SK-N-MC (cell line): ENCODE measurements around the gene GTF2F2.
A peak's percentile ranks its signal among the peaks of the same experiment; 100 is the strongest.

Experiments used
- DNase-seq: peaks from one replicate; pipeline ENCODE4 v3.0.0-alpha.2; 2011; ENCODE audit warnings: low read depth, low spot score
- H3K27ac ChIP-seq: fragments of 200-600 bp; sonication (generic); 2 replicates; pipeline ENCODE4 v1.5.1; 2016; ENCODE audit warnings: mixed run types
- H3K36me3 ChIP-seq: fragments of 200-600 bp; sonication (generic); 2 replicates; pipeline ENCODE4 v1.6.1; 2017; ENCODE audit warnings: antibody characterized with exemption, low read length, mixed read lengths; ENCODE audit not compliant: insufficient read depth
- H3K4me3 ChIP-seq: fragments of 200-600 bp; sonication (generic); 2 replicates; pipeline ENCODE4 v1.5.1; 2016
- H3K9ac ChIP-seq: fragments of 200-600 bp; sonication (generic); 2 replicates; pipeline ENCODE4 v1.8.0; 2017; ENCODE audit warnings: mixed run types, mixed read lengths; ENCODE audit not compliant: insufficient read length
- H3K9me3 ChIP-seq: fragments of 200-600 bp; sonication (generic); 2 replicates; pipeline ENCODE4 v1.6.1; 2017; ENCODE audit warnings: low read depth, mild to moderate bottlenecking, antibody characterized with exemption, low read length, moderate library complexity, mixed read lengths
- EZH2 ChIP-seq: fragments of 200-600 bp; sonication (generic); IDR thresholded peaks from one replicate; pipeline ENCODE4 v1.6.1; 2017; ENCODE audit warnings: antibody characterized with exemption
- FOXP2 ChIP-seq: optimal IDR thresholded peaks from 2 replicates; pipeline ENCODE3; 2011; ENCODE audit warnings: mild to moderate bottlenecking, moderate library complexity; ENCODE audit not compliant: insufficient read depth; ENCODE audit errors: extremely low read length, control extremely low read depth
- POLR2AphosphoS5 ChIP-seq: IDR thresholded peaks from 2 replicates; pipeline ENCODE4 v1.6.1; 2012; ENCODE audit warnings: mild to moderate bottlenecking, low read depth, low read length, borderline replicate concordance

Gene GTF2F2

GRCh38 chr13:45162194-45162593 is 41.9 kb downstream of the GTF2F2 start:
- Histone ChIP-seq H3K36me3 (peaks cover 15% of the 10 kb centered on the region), H3K9ac (no peak overlapping the region), H3K27ac (0 out of 2 replicates have a peak overlapping the region, but pooled peaks have one; percentile 28), H3K9me3 (no peaks in the 10 kb centered on the region), H3K4me3 (no peak overlapping the region)
- TF ChIP-seq POLR2AphosphoS5 (no peak), EZH2 (no peak), FOXP2 (no peak)
- no peak for DNase-seq

GRCh38 chr13:45162821-45163220 is 42.5 kb downstream of the GTF2F2 start:
- TF ChIP-seq FOXP2 (no peak), POLR2AphosphoS5 (no peak), EZH2 (no peak)
- Histone ChIP-seq H3K4me3 (no peak overlapping the region), H3K9me3 (no peaks in the 10 kb centered on the region), H3K27ac (no peak overlapping the region), H3K36me3 (peaks cover 10% of the 10 kb centered on the region), H3K9ac (no peak overlapping the region)
- DNase-seq, result no peak

GRCh38 chr13:45166858-45167257 is 46.5 kb downstream of the GTF2F2 start:
- TF ChIP-seq POLR2AphosphoS5 (no peak), FOXP2 (no peak), EZH2 (no peak)
- Histone ChIP-seq H3K4me3 (no peak overlapping the region), H3K36me3 (peaks cover 14% of the 10 kb centered on the region), H3K27ac (peak overlapping the region; percentile 55; the same call in 1 of the 2 replicates), H3K9me3 (no peaks in the 10 kb centered on the region), H3K9ac (no peak overlapping the region)
- DNase-seq, result no peak

- Histone ChIP-seq H3K36me3 (peaks cover 20% of the 10 kb centered on the region), H3K9me3 (no peaks in the 10 kb centered on the region), H3K4me3 (no peak overlapping the region), H3K9ac (peak overlapping the region; percentile 5), H3K27ac (peak overlapping the region; percentile 38)
- TF ChIP-seq EZH2 (no peak), POLR2AphosphoS5 (no peak), FOXP2 (no peak)
- no peak for DNase-seq
Observed at GRCh38 chr13:45167611-45168554, 47.6 kb downstream of the GTF2F2 start.

- Histone ChIP-seq H3K27ac (peak overlapping the region; percentile 38), H3K36me3 (peaks cover 20% of the 10 kb centered on the region), H3K9ac (no peak overlapping the region)
Observed at GRCh38 chr13:45168555-45168930, 48.2 kb downstream of the GTF2F2 start.

GRCh38 chr13:45174478-45174877 is 54.2 kb downstream of the GTF2F2 start:
- H3K9ac ChIP-seq, result no peak overlapping the region
- H3K27ac ChIP-seq, result no peak overlapping the region
- peaks cover 15% of the 10 kb centered on the region for H3K36me3 ChIP-seq
- no peak for DNase-seq
- no peaks in the 10 kb centered on the region for H3K9me3 ChIP-seq
- no peak overlapping the region for H3K4me3 ChIP-seq
- no peak for TF ChIP-seq POLR2AphosphoS5
- TF ChIP-seq EZH2, result no peak
- no peak for TF ChIP-seq FOXP2

More at GRCh38 chr13:45168555-45168930, 48.2 kb downstream of the GTF2F2 start:
- no peak overlapping the region for H3K4me3 ChIP-seq
- DNase-seq, result no peak
- no peaks in the 10 kb centered on the region for H3K9me3 ChIP-seq
- TF ChIP-seq FOXP2, result no peak
- no peak for TF ChIP-seq POLR2AphosphoS5
- no peak for TF ChIP-seq EZH2

GRCh38 chr13:45178349-45179162 is 58.2 kb downstream of the GTF2F2 start:
- peak overlapping the region; percentile 53; the same call in 1 of the 2 replicates for H3K27ac ChIP-seq
- no peak overlapping the region for H3K9ac ChIP-seq
- TF ChIP-seq EZH2 (no peak), POLR2AphosphoS5 (no peak), FOXP2 (no peak)
- DNase-seq, result no peak
- H3K9me3 ChIP-seq, result no peaks in the 10 kb centered on the region
- H3K4me3 ChIP-seq, result no peak overlapping the region
- H3K36me3 ChIP-seq, result peaks cover 12% of the 10 kb centered on the region

GRCh38 chr13:45179428-45179827 is 59.1 kb downstream of the GTF2F2 start:
- no peak overlapping the region for H3K9ac ChIP-seq
- H3K27ac ChIP-seq, result no peak overlapping the region
- TF ChIP-seq FOXP2, result no peak
- TF ChIP-seq POLR2AphosphoS5, result no peak
- TF ChIP-seq EZH2, result no peak
- no peak overlapping the region for H3K4me3 ChIP-seq
- no peaks in the 10 kb centered on the region for H3K9me3 ChIP-seq
- DNase-seq, result no peak
- H3K36me3 ChIP-seq, result peaks cover 8% of the 10 kb centered on the region
